Islet of Langerhans (tissue), 1 donor: ENCODE measurements around the gene MYO3B.
A peak's percentile ranks its signal among the peaks of the same experiment; 100 is the strongest.

Experiments used
- FAIRE-seq: peaks from one replicate; lab custom pipeline; 2011; peaks lifted over from hg19 to GRCh38; lab: Jason Lieb, UNC

Gene MYO3B

GRCh38 chr2:170161516-170162270 lies 16.3 kb upstream of the MYO3B start:
- no peak for FAIRE-seq

GRCh38 chr2:170162271-170162632 lies 15.7 kb upstream of the MYO3B start:
- FAIRE-seq, result no peak

- FAIRE-seq, result no peak
Observed at GRCh38 chr2:170163411-170164065, 14.4 kb upstream of the MYO3B start.

- no peak for FAIRE-seq
Observed at GRCh38 chr2:170165129-170165528, 12.8 kb upstream of the MYO3B start.

- FAIRE-seq, result no peak
Observed at GRCh38 chr2:170166735-170167134, 11.2 kb upstream of the MYO3B start.

- peak; percentile 85 for FAIRE-seq
Observed at GRCh38 chr2:170170281-170171040, 7.5 kb upstream of the MYO3B start.

GRCh38 chr2:170176212-170176611 lies 1.7 kb upstream of the MYO3B start:
- FAIRE-seq, result no peak

GRCh38 chr2:170180031-170180566 lies 2.2 kb downstream of the MYO3B start:
- no peak for FAIRE-seq

GRCh38 chr2:170181602-170182001 lies 3.7 kb downstream of the MYO3B start:
- FAIRE-seq, result no peak

- FAIRE-seq, result no peak
Observed at GRCh38 chr2:170185319-170185718, 7.4 kb downstream of the MYO3B start.

GRCh38 chr2:170189757-170190156 lies 11.8 kb downstream of the MYO3B start:
- no peak for FAIRE-seq

GRCh38 chr2:170190172-170190571 lies 12.2 kb downstream of the MYO3B start:
- FAIRE-seq, result no peak

GRCh38 chr2:170191166-170191866 lies 13.4 kb downstream of the MYO3B start:
- no peak for FAIRE-seq

- FAIRE-seq, result no peak
Observed at GRCh38 chr2:170196963-170197362, 19.0 kb downstream of the MYO3B start.

- no peak for FAIRE-seq
Observed at GRCh38 chr2:170201275-170201674, 23.3 kb downstream of the MYO3B start.

- no peak for FAIRE-seq
Observed at GRCh38 chr2:170201734-170202393, 23.9 kb downstream of the MYO3B start.

GRCh38 chr2:170202437-170202836 lies 24.5 kb downstream of the MYO3B start:
- no peak for FAIRE-seq

- FAIRE-seq, result no peak
Observed at GRCh38 chr2:170204298-170204951, 26.5 kb downstream of the MYO3B start.

- no peak for FAIRE-seq
Observed at GRCh38 chr2:170206246-170206645, 28.3 kb downstream of the MYO3B start.

- FAIRE-seq, result no peak
Observed at GRCh38 chr2:170206805-170207407, 29.0 kb downstream of the MYO3B start.

GRCh38 chr2:170207901-170208300 lies 30.0 kb downstream of the MYO3B start:
- no peak for FAIRE-seq
